ACC112 (cell line): Measurements from ENCODE around the gene DNTT.

Experiments
- H2AFZ ChIP-seq: fragments of 200-600 bp; sonication (generic); one replicate; pipeline ENCODE4 v1.6.0; 2017; ENCODE audit warnings: antibody characterized with exemption, low read length; ENCODE audit not compliant: unreplicated experiment
- H3K27ac ChIP-seq: fragments of 200-600 bp; sonication (generic); 2 replicates; pipeline ENCODE4 v1.5.1; 2014; ENCODE audit warnings: low read depth, mild to moderate bottlenecking, antibody characterized with exemption, low read length, moderate library complexity
- H3K27me3 ChIP-seq: fragments of 200-600 bp; sonication (generic); 2 replicates; pipeline ENCODE4 v1.6.1; 2014; ENCODE audit warnings: mild to moderate bottlenecking, antibody characterized with exemption, low read length, moderate library complexity, mixed read lengths; ENCODE audit not compliant: insufficient read depth
- H3K36me3 ChIP-seq: fragments of 200-600 bp; sonication (generic); 2 replicates; pipeline ENCODE4 v1.6.1; 2016; ENCODE audit warnings: mild to moderate bottlenecking, antibody characterized with exemption, low read length, moderate library complexity, mixed read lengths; ENCODE audit not compliant: insufficient read depth
- H3K4me1 ChIP-seq: fragments of 200-600 bp; sonication (generic); one replicate; pipeline ENCODE4 v1.6.1; 2016; ENCODE audit warnings: low read length, mixed read lengths; ENCODE audit not compliant: insufficient read depth, unreplicated experiment, control insufficient read depth
- H3K4me3 ChIP-seq: fragments of 200-600 bp; sonication (generic); 2 replicates; pipeline ENCODE4 v1.5.1; 2014; ENCODE audit warnings: mild to moderate bottlenecking, low read depth, low read length
- H3K79me2 ChIP-seq: fragments of 200-600 bp; sonication (generic); one replicate; pipeline ENCODE4 v1.6.0; 2016; ENCODE audit warnings: low read length; ENCODE audit not compliant: control insufficient read depth, unreplicated experiment, insufficient read depth

DNTT gene

DNA sequence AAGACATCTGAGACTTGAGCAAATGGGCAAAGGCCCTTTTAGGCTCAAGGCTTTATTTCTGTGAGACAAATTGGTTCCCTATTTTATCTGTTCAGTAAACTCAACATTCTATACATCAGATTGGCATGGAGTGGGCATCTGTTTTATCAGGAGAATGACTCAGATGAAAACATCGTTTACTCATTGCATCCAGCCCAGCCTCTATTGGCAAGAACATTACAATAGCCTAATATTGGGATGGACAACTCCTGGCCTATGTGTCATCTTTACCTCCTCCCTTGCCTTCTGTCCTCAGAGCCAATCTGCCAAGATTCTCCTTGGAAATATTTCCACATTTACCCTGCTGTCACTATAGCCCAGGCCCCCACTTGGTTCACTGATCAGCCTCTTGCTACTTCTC lies 27.4 kb upstream of the DNTT start:
- Histone ChIP-seq H3K27me3 (peaks cover 7% of the 10 kb centered on the region; the same call in 1 of the 2 replicates), H3K36me3 (no peaks in the 10 kb centered on the region), H3K27ac (no peak overlapping the region), H3K4me3 (no peak overlapping the region), H3K4me1 (peaks cover 6% of the 10 kb centered on the region), H3K79me2 (no peaks in the 10 kb centered on the region), H2AFZ (no peak overlapping the region)

DNA sequence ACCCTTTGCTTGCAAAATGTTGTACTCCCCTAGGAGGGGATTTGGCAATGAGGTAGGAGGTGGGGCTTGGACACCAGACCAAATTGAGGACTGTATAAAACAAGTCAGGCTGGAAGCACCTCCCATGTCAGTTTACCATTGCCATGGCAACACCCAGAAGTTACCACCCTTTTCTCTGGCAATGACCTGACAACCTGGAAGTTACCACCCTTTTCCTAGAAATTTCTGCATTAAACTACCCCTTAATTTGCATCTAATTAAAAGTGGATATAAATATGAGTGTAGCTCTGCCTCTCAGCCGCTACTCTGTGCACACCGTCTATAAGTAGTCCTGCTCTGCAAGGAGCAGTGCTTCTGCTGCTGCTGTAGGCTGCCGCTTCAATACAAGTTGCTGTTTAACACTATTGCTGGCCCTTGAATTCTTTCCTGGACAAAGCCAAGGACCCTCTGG lies 25.0 kb upstream of the DNTT start:
- Histone ChIP-seq H3K4me1 (peaks cover 6% of the 10 kb centered on the region), H3K27ac (no peak overlapping the region), H3K4me3 (no peak overlapping the region)

DNA sequence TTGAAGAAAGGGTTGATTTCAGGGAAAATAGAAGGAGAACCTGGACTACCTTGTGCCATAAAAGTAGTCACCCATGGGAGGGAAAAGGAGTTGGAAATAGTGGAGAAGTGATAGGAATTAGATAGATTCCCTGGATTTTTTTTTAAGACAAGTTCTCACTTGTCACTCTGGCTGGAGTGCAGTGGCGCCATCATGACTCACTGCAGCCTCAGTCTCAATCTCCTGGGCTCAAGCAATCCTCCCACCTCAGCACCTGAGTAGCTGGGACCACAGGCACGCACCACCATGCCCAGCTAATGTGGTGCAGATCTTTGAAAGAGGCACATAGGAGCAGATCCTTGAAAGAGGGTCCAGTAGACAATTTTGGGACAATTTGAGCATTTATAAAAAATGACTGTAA lies 23.4 kb upstream of the DNTT start:
- no peak overlapping the region for H2AFZ ChIP-seq
- H3K27ac ChIP-seq = no peak overlapping the region
- H3K4me1 ChIP-seq = peaks cover 3% of the 10 kb centered on the region

More for the DNA sequence above, 25.0 kb upstream of the DNTT start:
- no peaks in the 10 kb centered on the region for H3K27me3 ChIP-seq
- no peak overlapping the region for H2AFZ ChIP-seq
- H3K79me2 ChIP-seq = no peaks in the 10 kb centered on the region
- H3K36me3 ChIP-seq = no peaks in the 10 kb centered on the region

DNA sequence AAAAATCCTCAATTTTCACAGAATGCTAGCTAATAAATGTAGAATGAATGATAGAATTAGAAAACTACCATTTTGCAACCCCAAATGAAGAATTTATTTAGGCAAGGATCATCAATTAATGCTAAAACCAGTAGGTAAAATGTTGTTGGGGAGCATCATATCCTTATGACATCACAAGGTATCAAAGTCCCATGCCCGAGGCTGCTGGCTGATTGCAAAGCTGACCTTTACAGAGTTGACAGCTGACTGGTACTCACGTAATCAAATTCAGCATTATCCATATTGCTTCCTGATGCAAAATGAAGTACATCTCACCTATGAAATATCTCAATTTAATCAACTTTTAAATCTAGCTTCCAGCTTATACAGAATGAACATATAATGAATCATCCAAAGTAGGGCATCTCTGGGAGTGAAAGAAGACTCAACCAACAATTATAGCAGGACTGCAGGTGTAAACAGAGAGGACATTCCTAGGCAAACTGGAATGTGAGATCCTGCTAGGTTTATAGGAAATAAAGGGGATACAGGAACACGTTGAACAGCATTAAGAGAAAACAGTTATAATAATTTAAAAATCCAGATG lies 22.7 kb upstream of the DNTT start:
- Histone ChIP-seq H3K36me3 (no peaks in the 10 kb centered on the region), H3K4me3 (no peak overlapping the region), H3K27me3 (no peaks in the 10 kb centered on the region; the same call in 1 of the 2 replicates), H3K79me2 (no peaks in the 10 kb centered on the region), H3K4me1 (peaks cover 1% of the 10 kb centered on the region), H3K27ac (no peak overlapping the region), H2AFZ (no peak overlapping the region)

More for the DNA sequence above, 23.4 kb upstream of the DNTT start:
- no peaks in the 10 kb centered on the region for H3K27me3 ChIP-seq
- H3K4me3 ChIP-seq = no peak overlapping the region
- H3K36me3 ChIP-seq = no peaks in the 10 kb centered on the region
- H3K79me2 ChIP-seq = no peaks in the 10 kb centered on the region

DNA sequence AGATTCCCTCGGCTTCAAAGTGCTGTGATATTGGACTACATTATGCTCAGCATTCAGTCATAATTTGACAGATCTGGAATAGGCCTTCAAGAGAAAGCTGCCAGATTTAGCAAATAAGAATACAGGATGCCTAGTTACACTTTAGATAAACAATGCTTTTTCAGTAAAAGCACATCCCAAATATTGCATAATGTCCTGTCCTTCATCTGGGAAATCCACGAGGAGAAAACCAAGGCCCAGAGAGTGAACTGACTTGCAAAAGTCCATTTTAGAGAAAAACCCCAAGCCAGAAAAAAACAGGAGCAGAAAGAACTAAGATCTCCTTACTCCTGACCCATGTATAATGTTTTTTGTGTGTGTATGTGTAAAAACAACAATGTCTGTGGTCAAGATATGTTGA lies 20.9 kb upstream of the DNTT start:
- Histone ChIP-seq H3K4me1 (no peaks in the 10 kb centered on the region), H3K36me3 (no peaks in the 10 kb centered on the region), H2AFZ (no peak overlapping the region), H3K4me3 (no peak overlapping the region), H3K27ac (no peak overlapping the region), H3K27me3 (no peaks in the 10 kb centered on the region; the same call in 1 of the 2 replicates), H3K79me2 (no peaks in the 10 kb centered on the region)

DNA sequence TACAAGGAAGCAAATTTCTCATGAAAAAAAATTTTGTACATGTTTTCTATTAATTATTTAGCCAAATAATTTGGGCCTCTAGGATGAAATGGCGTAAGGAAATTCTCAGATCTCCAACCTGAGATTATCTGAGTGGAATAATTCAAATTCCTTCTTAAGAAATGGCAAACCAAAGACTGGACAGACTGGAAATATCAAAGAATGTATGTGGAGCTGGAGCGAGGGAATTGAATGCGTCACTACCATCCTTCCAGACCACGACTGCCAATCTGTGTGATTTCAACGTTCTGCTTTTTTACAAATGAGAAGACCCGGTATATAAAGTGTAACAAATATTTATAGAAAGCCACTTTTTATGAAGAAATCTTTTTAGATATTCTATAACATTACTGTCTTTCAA lies 20.5 kb upstream of the DNTT start:
- H3K4me3 ChIP-seq = no peak overlapping the region
- H2AFZ ChIP-seq = no peak overlapping the region
- no peak overlapping the region for H3K27ac ChIP-seq
- H3K4me1 ChIP-seq = no peaks in the 10 kb centered on the region
- no peaks in the 10 kb centered on the region for H3K36me3 ChIP-seq
- H3K27me3 ChIP-seq = no peaks in the 10 kb centered on the region; the same call in 1 of the 2 replicates
- no peaks in the 10 kb centered on the region for H3K79me2 ChIP-seq

DNA sequence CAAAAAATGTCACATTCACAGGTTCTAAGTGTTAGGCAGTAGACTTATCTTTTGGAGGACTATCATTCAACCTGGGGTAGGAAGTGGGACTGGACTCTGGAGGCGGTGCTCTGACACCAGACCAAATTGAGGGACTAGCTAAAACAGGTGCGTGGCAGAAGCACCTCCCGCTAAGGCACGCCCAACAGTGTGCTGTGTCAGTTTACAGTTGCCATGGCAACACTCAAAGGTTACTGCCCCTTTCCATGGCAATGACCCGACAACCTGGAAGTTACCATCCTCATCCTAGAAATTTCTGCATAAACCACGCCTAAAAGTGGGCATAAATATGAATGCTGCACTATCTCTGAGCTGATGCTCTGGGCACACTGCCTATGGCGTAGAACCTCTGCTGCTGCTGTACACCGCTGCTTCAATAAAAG lies 18.9 kb upstream of the DNTT start:
- Histone ChIP-seq H3K27me3 (peaks cover 8% of the 10 kb centered on the region; the same call in 1 of the 2 replicates), H3K4me3 (no peak overlapping the region), H3K36me3 (no peaks in the 10 kb centered on the region), H3K4me1 (no peaks in the 10 kb centered on the region), H3K79me2 (no peaks in the 10 kb centered on the region), H2AFZ (no peak overlapping the region), H3K27ac (no peak overlapping the region)

DNA sequence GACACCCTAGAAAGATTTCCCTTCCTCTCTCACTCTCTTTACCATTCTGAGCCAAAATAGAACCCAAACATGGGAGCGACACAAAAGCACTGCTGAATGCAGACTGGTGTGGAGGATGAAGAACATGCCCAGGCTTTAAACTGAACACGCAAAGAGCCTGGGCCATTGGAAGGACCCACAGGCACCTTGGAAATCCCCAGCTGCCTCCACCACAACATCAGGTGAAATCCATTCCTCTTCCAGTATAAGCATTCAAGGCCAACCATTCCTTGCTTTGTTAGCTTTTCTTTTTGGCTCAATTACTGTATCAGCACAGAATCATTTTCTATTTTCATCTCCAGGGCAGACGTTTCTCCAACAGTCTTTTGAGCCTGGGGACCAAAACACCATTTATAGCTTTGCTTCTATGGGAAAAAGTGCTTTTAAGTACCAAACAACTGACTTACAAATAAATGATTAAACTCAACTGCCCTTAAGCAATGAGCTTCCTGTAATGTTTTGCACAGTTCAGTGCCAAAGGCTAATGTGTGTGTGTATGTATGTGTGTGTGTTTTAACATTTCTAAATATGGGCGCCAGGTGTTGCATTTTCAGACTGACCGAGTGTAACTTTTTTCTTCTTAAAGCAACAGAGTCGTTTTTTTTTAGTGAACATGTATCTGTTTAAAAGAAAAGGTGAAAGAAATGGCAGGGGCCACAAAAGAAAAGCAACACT lies 16.7 kb upstream of the DNTT start:
- Histone ChIP-seq H3K36me3 (no peaks in the 10 kb centered on the region), H3K27me3 (peaks cover 24% of the 10 kb centered on the region), H3K79me2 (no peaks in the 10 kb centered on the region), H3K4me1 (no peaks in the 10 kb centered on the region), H3K4me3 (no peak overlapping the region), H3K27ac (no peak overlapping the region), H2AFZ (no peak overlapping the region)

DNA sequence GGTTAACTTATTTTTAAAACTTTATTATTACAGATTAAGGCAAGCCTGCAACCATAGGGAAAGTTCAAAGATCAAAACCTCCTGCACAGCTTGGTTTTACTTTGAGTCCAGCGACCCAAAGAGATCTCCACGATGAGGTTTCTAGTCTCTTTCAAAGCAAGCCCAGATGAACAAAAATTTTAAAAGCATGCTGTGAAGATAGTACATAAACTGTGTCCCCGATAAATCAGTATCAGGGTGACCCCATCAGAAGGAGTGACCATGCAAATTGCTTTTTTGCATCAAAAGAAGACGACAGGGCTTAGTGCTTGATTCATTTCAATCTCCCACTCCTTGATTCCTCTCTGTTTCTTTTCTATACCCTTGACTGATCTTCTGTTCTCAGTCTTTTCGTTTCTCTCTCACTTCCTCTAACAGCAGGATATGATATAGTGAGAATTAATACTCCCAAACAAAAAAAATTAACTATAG lies 16.0 kb upstream of the DNTT start:
- peaks cover 24% of the 10 kb centered on the region for H3K27me3 ChIP-seq
- H3K36me3 ChIP-seq = no peaks in the 10 kb centered on the region
- no peaks in the 10 kb centered on the region for H3K4me1 ChIP-seq
- H2AFZ ChIP-seq = no peak overlapping the region
- no peak overlapping the region for H3K27ac ChIP-seq
- no peak overlapping the region for H3K4me3 ChIP-seq
- H3K79me2 ChIP-seq = no peaks in the 10 kb centered on the region

DNA sequence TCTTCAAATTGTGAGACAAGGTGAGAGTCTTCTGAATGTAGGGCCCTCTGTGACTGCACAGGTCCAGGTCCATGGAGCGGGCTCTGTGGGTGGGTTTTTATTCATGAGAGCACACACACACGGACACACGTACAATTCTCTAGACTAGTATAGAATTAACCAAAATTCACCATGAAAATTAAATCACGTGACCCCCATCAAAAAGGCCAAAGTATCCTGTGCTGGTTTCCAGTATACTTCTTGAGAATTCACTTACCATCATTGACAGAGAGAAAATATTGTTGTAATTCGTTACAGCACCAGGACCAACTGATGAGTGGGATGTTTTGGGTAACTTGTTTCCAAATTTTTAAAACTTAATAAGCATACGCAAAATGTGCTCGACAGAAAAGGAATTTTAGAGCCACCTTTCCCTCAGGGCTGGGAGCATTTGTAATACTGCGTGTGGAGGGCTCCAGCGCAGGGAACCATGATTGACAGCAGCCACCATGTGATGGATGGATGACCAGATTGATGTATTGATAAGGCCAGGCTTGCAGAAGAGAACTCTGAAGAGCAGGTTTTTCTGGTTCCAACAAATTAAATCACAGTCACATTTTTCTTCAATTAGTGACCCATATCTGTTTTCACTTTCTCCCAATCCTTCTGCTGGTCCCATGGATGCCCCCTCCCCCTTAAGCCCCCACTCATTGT lies 14.9 kb upstream of the DNTT start:
- Histone ChIP-seq H3K4me1 (no peaks in the 10 kb centered on the region), H3K27ac (no peak overlapping the region)

More for the DNA sequence above, 14.9 kb upstream of the DNTT start:
- Histone ChIP-seq H3K79me2 (no peaks in the 10 kb centered on the region), H2AFZ (no peak overlapping the region), H3K36me3 (no peaks in the 10 kb centered on the region), H3K4me3 (no peak overlapping the region), H3K27me3 (peaks cover 34% of the 10 kb centered on the region)
